A549 (cell line): ENCODE results near the gene XRCC5. TPM values are rescaled to one million over a fixed set of nuclear protein-coding genes. Genes with fewer than 3 reads are reported as not detected.

Experiments used
- ATAC-seq, 2 experiments: fragments of 200-7000 bp in 1 of 2; fragments of >200 bp in 1 of 2; cut with Nextera tagmentation in 1 of 2; cut with Tn5 transposase in 1 of 2; 3 replicates each; pipeline versions ENCODE4 v1.8.0 to v1.9.1; 2018 to 2020; ENCODE audit warnings: mild to moderate bottlenecking in 1 of 2, moderate library complexity in 1 of 2
- CTCF ChIA-PET: fragments of 300-600 bp; sonication (Branson Sonifier 250); formaldehyde crosslinking; extraction: SDS; loops from one replicate; lab custom pipeline; 2021; ENCODE audit warnings: antibody characterized with exemption, inconsistent platforms; lab: Yijun Ruan, JAX
- POLR2A ChIA-PET: fragments of 350-600 bp; formaldehyde crosslinking; extraction: SDS; loops from one replicate; lab custom pipeline; 2021; ENCODE audit warnings: antibody characterized with exemption, inconsistent platforms; lab: Yijun Ruan, JAX
- DNase-seq, 2 experiments: peaks; one replicate each; pipeline versions ENCODE4 v3.0.0 to v3.0.0-alpha.2; 2011 to 2016; ENCODE audit warnings: low read depth in 1 of 2, low spot score in 1 of 2
- FAIRE-seq: peaks from 2 replicates; lab custom pipeline; 2011; peaks lifted over from hg19 to GRCh38; lab: Jason Lieb, UNC
- H3K27ac ChIP-seq, 2 experiments: fragments of >200 bp; sonication (Bioruptor Twin); formaldehyde crosslinking; 3 replicates each; pipeline ENCODE4 v1.5.1; 2016 to 2017
- H3K4me1 ChIP-seq: fragments of >200 bp; sonication (Bioruptor Twin); formaldehyde crosslinking; 3 replicates; pipeline ENCODE4 v1.6.1; 2016
- H3K4me2 ChIP-seq: fragments of >200 bp; sonication (Bioruptor Twin); formaldehyde crosslinking; 3 replicates; pipeline ENCODE4 v1.6.1; 2016
- H3K4me3 ChIP-seq: fragments of >200 bp; sonication (Bioruptor Twin); formaldehyde crosslinking; 3 replicates; pipeline ENCODE4 v1.5.1; 2016
- H3K9me3 ChIP-seq: fragments of >200 bp; sonication (Bioruptor Twin); formaldehyde crosslinking; 3 replicates; pipeline ENCODE4 v1.6.1; 2016
- CBX8 ChIP-seq: fragments of 200-600 bp; sonication (generic); IDR thresholded peaks from 2 replicates; pipeline ENCODE4 v1.6.1; 2016
- CEBPB ChIP-seq, 2 experiments: fragments of >200 bp in 1 of 2; sonication (Bioruptor Twin) in 1 of 2; formaldehyde crosslinking in 1 of 2; IDR thresholded peaks; 2 replicates each; pipeline ENCODE4 v1.6.1; 2012 to 2016
- CHD4 ChIP-seq: fragments of 200-600 bp; sonication (generic); IDR thresholded peaks from 2 replicates; pipeline ENCODE4 v1.6.1; 2016; ENCODE audit warnings: antibody characterized with exemption, mild to moderate bottlenecking, borderline replicate concordance
- CTCF ChIP-seq: fragments of >200 bp; sonication (Bioruptor Twin); formaldehyde crosslinking; IDR thresholded peaks from 3 replicates; pipeline ENCODE4 v1.5.1; 2016
- EHMT2 ChIP-seq: fragments of 200-600 bp; sonication (generic); IDR thresholded peaks from 2 replicates; pipeline ENCODE4 v1.6.1; 2016; ENCODE audit warnings: antibody characterized with exemption, low read depth, mild to moderate bottlenecking, moderate library complexity
- ELK1 ChIP-seq: fragments of 150-350 bp; IDR thresholded peaks from 2 replicates; pipeline ENCODE4 v1.6.1; 2014; ENCODE audit warnings: low read depth, mild to moderate bottlenecking, low read length
- ESRRA ChIP-seq: fragments of 150-350 bp; IDR thresholded peaks from 2 replicates; pipeline ENCODE4 v1.6.1; 2014; ENCODE audit warnings: mild to moderate bottlenecking, low read length, borderline replicate concordance
- FOSB ChIP-seq: fragments of 250-450 bp; sonication (Bioruptor Pico); IDR thresholded peaks from 2 replicates; pipeline ENCODE4 v1.5.0; 2020; ENCODE audit warnings: mild to moderate bottlenecking, moderate library complexity
- FOXS1 ChIP-seq: fragments of 250-450 bp; sonication (Bioruptor Pico); IDR thresholded peaks from 2 replicates; pipeline ENCODE4 v1.5.0; 2020; ENCODE audit warnings: mild to moderate bottlenecking, moderate library complexity
- HMGXB4 ChIP-seq: fragments of 250-450 bp; sonication (Bioruptor Pico); IDR thresholded peaks from 2 replicates; pipeline ENCODE4 v1.5.0; 2021; ENCODE audit warnings: mild to moderate bottlenecking, moderate library complexity, borderline replicate concordance
- HOXB13 ChIP-seq: fragments of 250-450 bp; sonication (Bioruptor Pico); IDR thresholded peaks from 2 replicates; pipeline ENCODE4 v1.5.0; 2020; ENCODE audit warnings: low read depth, mild to moderate bottlenecking, moderate library complexity
- JUN ChIP-seq, 2 experiments: fragments of >200 bp; sonication (Bioruptor Twin); formaldehyde crosslinking; IDR thresholded peaks; 2 replicates in 1 of 2; 3 replicates in 1 of 2; pipeline ENCODE4 v1.6.1; 2016 to 2017
- JUNB ChIP-seq: fragments of >200 bp; sonication (Bioruptor Twin); formaldehyde crosslinking; IDR thresholded peaks from 2 replicates; pipeline ENCODE4 v1.6.1; 2016
- MAX ChIP-seq: IDR thresholded peaks from 2 replicates; pipeline ENCODE4 v1.6.1; 2012
- MYC ChIP-seq: IDR thresholded peaks from 2 replicates; pipeline ENCODE4 v1.6.1; 2012; ENCODE audit warnings: mild to moderate bottlenecking, inconsistent platforms, low read length, improper control_type of control experiment, borderline replicate concordance
- NFE2L2 ChIP-seq: fragments of 150-350 bp; conservative IDR thresholded peaks from 2 replicates; pipeline ENCODE4 v1.6.1; 2014; ENCODE audit warnings: low read length
- PBX3 ChIP-seq: IDR thresholded peaks from 2 replicates; pipeline ENCODE4 v1.6.1; 2012
- POLR2AphosphoS2 ChIP-seq: conservative IDR thresholded peaks from 2 replicates; pipeline ENCODE4 v1.6.1; 2012; ENCODE audit warnings: low read length, improper control_type of control experiment, inconsistent platforms
- RAD21 ChIP-seq, 2 experiments: fragments of >200 bp in 1 of 2; sonication (Bioruptor Twin) in 1 of 2; formaldehyde crosslinking in 1 of 2; IDR thresholded peaks in 1 of 2; conservative IDR thresholded peaks in 1 of 2; 2 replicates in 1 of 2; 3 replicates in 1 of 2; pipeline ENCODE4 v1.6.1; 2012 to 2018; ENCODE audit warnings: inconsistent platforms in 1 of 2
- SMC3 ChIP-seq: fragments of >200 bp; sonication (Bioruptor Twin); formaldehyde crosslinking; IDR thresholded peaks from 3 replicates; pipeline ENCODE4 v1.6.1; 2018; ENCODE audit warnings: inconsistent platforms
- TP53 ChIP-seq: fragments of 250-450 bp; sonication (Bioruptor Pico); IDR thresholded peaks from 2 replicates; pipeline ENCODE4 v1.5.0; 2021; ENCODE audit warnings: mild to moderate bottlenecking, moderate library complexity
- ZSCAN20 ChIP-seq: fragments of 250-450 bp; sonication (Bioruptor Pico); IDR thresholded peaks from 2 replicates; pipeline ENCODE4 v1.8.0; 2022; ENCODE audit warnings: mild to moderate bottlenecking, moderate library complexity
- WGBS: methylation state at CpG from one replicate; pipeline ENCODE4 v1.1.6; 2017; ENCODE audit errors: missing lambda C conversion rate; 5-methylcytosine and 5-hydroxymethylcytosine counted together
- polyA plus RNA-seq, 4 experiments: library from polyadenylated mRNA; depleted of rRNA in 3 of 4; stranded (reverse); fragments of >200 nt; fragmentation: RNase III in 1 of 4; extraction: RNeasy Plus Mini Kit Qiagen cat#74134 plus additional on column Dnase treatment in 1 of 4; gene quantifications; 2 replicates in 3 of 4; 3 replicates in 1 of 4; pipeline ENCODE4 v1.2.3, GENCODE V29; 2011 to 2017
- TF ChIP-seq, protein P1 (sequence below): IDR thresholded peaks from 2 replicates; pipeline ENCODE4 v1.6.1; 2012; ENCODE audit warnings: low read depth, borderline replicate concordance
- TF ChIP-seq, protein P2 (sequence below): fragments of 450-650 bp; IDR thresholded peaks from 2 replicates; pipeline ENCODE4 v1.6.1; 2014; ENCODE audit warnings: antibody characterized with exemption

The XRCC5 gene
- polyA plus RNA-seq, 2 of the 4 experiments (the other 2 are of a cell fraction) = 217 to 430 TPM

DNA sequence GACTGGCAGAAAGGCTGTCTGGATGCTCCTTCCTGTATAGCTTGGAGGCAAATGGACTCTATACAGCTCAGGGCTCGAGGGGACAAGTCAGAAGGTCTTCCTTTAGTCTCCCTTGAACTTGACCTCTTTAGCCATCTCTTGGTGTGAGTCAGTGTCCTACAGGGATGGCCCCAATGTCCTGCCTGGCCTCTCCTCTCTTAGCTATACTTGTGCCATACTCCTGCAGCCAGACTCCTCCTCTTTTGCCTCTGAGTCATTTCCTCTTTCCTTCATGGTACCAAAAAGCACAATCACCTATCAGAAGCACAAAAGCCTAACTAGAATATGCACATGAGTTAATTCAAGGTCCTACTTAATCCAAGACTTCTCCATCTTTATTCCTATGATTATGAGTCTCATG lies 112.7 kb downstream of the XRCC5 start:
- DNase-seq = no peak
- Histone ChIP-seq H3K4me3 (no peak overlapping the region), H3K4me1 (peaks cover 18% of the 10 kb centered on the region), H3K9me3 (no peaks in the 10 kb centered on the region), H3K27ac (no peak overlapping the region), H3K4me2 (no peak overlapping the region)
- WGBS = 11% methylated on average over 1 of the region's 1 CpG
- TF ChIP-seq ELK1 = no peak
- no peak for TF ChIP-seq FOXS1 (CRISPR knock-in tag)
- TF ChIP-seq FOSB (CRISPR knock-in tag) = no peak
- no peak for TF ChIP-seq PBX3
- TF ChIP-seq CHD4 = no peak
- TF ChIP-seq, protein P1, sequence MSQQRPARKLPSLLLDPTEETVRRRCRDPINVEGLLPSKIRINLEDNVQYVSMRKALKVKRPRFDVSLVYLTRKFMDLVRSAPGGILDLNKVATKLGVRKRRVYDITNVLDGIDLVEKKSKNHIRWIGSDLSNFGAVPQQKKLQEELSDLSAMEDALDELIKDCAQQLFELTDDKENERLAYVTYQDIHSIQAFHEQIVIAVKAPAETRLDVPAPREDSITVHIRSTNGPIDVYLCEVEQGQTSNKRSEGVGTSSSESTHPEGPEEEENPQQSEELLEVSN = no peak
- TF ChIP-seq ESRRA = no peak
- TF ChIP-seq JUNB = no peak
- TF ChIP-seq MAX = no peak
- TF ChIP-seq, protein P2, sequence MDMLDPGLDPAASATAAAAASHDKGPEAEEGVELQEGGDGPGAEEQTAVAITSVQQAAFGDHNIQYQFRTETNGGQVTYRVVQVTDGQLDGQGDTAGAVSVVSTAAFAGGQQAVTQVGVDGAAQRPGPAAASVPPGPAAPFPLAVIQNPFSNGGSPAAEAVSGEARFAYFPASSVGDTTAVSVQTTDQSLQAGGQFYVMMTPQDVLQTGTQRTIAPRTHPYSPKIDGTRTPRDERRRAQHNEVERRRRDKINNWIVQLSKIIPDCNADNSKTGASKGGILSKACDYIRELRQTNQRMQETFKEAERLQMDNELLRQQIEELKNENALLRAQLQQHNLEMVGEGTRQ = no peak
- TF ChIP-seq SMC3 = no peak
- no peak for TF ChIP-seq JUN (IDR thresholded peaks at IDR 0.05)
- no peak for TF ChIP-seq HOXB13 (CRISPR knock-in tag)
- no peak for TF ChIP-seq CBX8
- TF ChIP-seq TP53 = no peak
- no peak for TF ChIP-seq NFE2L2
- TF ChIP-seq HMGXB4 (CRISPR knock-in tag) = no peak
- FAIRE-seq = no peak
- ATAC-seq = peak; percentile 29 to 41; a peak in 5 of 6 replicates
- POLR2A ChIA-PET = interaction anchor here (1.8 kb wide), 1 partner anchor 150 kb away, joined by 7 read pairs; the partner anchor contains the start of gene MARCHF4
- CTCF ChIA-PET = interaction anchor here (0.6 to 2.5 kb wide), 7 partner anchors 19 to 443 kb away, joined by 3 to 18 read pairs (median 4); no protein-coding TSS in a partner anchor

GRCh38 chr2:216222650-216223352 lies 113.7 kb downstream of the XRCC5 start:
- FAIRE-seq (no peak), ATAC-seq (peak; percentile 12 to 55; a peak in 3 of 6 replicates), DNase-seq (peak in 1 of 2 experiments; percentile 26)
- ChIA-PET CTCF (interaction anchor here (0.6 to 2.5 kb wide), 9 partner anchors 16 to 444 kb away, joined by 3 to 18 read pairs (median 3); no protein-coding TSS in a partner anchor), POLR2A (interaction anchor here (1.2 to 1.8 kb wide), 2 partner anchors 149 to 276 kb away, joined by 4 to 7 read pairs; partner anchors contain the start of genes MARCHF4 and RPL37A)
- H3K9me3 ChIP-seq = no peaks in the 10 kb centered on the region
- H3K4me1 ChIP-seq = peaks cover 9% of the 10 kb centered on the region; the same call in 1 of the 3 replicates
- H3K27ac ChIP-seq = no peak overlapping the region
- 54% methylated on average over 4 of the region's 4 CpGs for WGBS
- no peak overlapping the region for H3K4me2 ChIP-seq
- TF ChIP-seq MYC (no peak), CEBPB (IDR thresholded peaks at IDR 0.05) (peak in 1 of 2 experiments; percentile 42; a peak in 1 of 4 replicates), CTCF (peak; percentile 30), ZSCAN20 (no peak), CHD4 (no peak), ESRRA (no peak), NFE2L2 (no peak), RAD21 (conservative IDR thresholded peaks at IDR 0.05 in 1 of 2, IDR thresholded peaks at IDR 0.05 in 1 of 2) (peak; percentile 54 to 70), SMC3 (peak; percentile 33; the same call in 2 of the 3 replicates), POLR2AphosphoS2 (no peak), EHMT2 (no peak)
- no peak overlapping the region for H3K4me3 ChIP-seq
